HepG2 (cell line): ENCODE measurements around the gene VPS54. TPM values are rescaled to one million over a fixed set of nuclear protein-coding genes. Genes with fewer than 3 reads are reported as not detected.

Source experiments
- ATM ChIP-seq: fragments of 450-650 bp; IDR thresholded peaks from 2 replicates; pipeline ENCODE4 v1.7.1; 2017; ENCODE audit warnings: mild to moderate bottlenecking, borderline replicate concordance
- CHD4 ChIP-seq: fragments of 200-600 bp; sonication (generic); IDR thresholded peaks from 2 replicates; pipeline ENCODE4 v1.7.0; 2017; ENCODE audit warnings: mild to moderate bottlenecking, low read length, borderline replicate concordance
- EEA1 ChIP-seq: sonication (generic); formaldehyde crosslinking; IDR thresholded peaks from 2 replicates; pipeline ENCODE4 v1.5.1; 2020; ENCODE audit warnings: mild to moderate bottlenecking, missing genetic modification reagents, borderline replicate concordance
- HDAC1 ChIP-seq: sonication (generic); formaldehyde crosslinking; IDR thresholded peaks from 2 replicates; pipeline ENCODE4 v1.5.1; 2020; ENCODE audit warnings: mild to moderate bottlenecking, missing genetic modification reagents
- HMG20B ChIP-seq: conservative IDR thresholded peaks from 2 replicates; pipeline ENCODE4 v1.6.1; 2016; ENCODE audit warnings: missing genetic modification reagents, missing compliant biosample characterization
- MED1 ChIP-seq: sonication (generic); formaldehyde crosslinking; IDR thresholded peaks from 2 replicates; pipeline ENCODE4 v1.4.0; 2020; ENCODE audit warnings: missing genetic modification reagents
- MLXIP ChIP-seq: sonication (generic); formaldehyde crosslinking; IDR thresholded peaks from 2 replicates; pipeline ENCODE4 v1.9.0; 2021; ENCODE audit warnings: missing genetic modification reagents, borderline replicate concordance
- NFIC ChIP-seq: IDR thresholded peaks from 2 replicates; pipeline ENCODE4 v1.6.1; 2012; ENCODE audit warnings: mild to moderate bottlenecking, low read length, inconsistent platforms
- NFYC ChIP-seq: IDR thresholded peaks from 2 replicates; pipeline ENCODE4 v1.6.1; 2016; ENCODE audit warnings: missing genetic modification reagents, missing compliant biosample characterization
- PHB2 ChIP-seq: fragments of 450-650 bp; IDR thresholded peaks from 2 replicates; pipeline ENCODE4 v1.6.1; 2018; ENCODE audit not compliant: partially characterized antibody
- POLR2AphosphoS5 ChIP-seq: IDR thresholded peaks from 2 replicates; pipeline ENCODE4 v1.6.1; 2012; ENCODE audit warnings: low read depth, low read length
- RARA ChIP-seq: IDR thresholded peaks from 2 replicates; pipeline ENCODE4 v1.6.1; 2016; ENCODE audit warnings: missing genetic modification reagents, missing compliant biosample characterization
- TEAD2 ChIP-seq: sonication (generic); formaldehyde crosslinking; IDR thresholded peaks from 2 replicates; pipeline ENCODE4 v1.9.0; 2021; ENCODE audit warnings: missing genetic modification reagents
- YEATS2 ChIP-seq: sonication (generic); formaldehyde crosslinking; IDR thresholded peaks from 2 replicates; pipeline ENCODE4 v1.4.0; 2020; ENCODE audit warnings: missing genetic modification reagents, borderline replicate concordance
- ZEB1 ChIP-seq: IDR thresholded peaks from 2 replicates; pipeline ENCODE4 v1.6.1; 2012; ENCODE audit warnings: mild to moderate bottlenecking, low read depth, inconsistent platforms; ENCODE audit not compliant: insufficient replicate concordance
- ZNF3 ChIP-seq: IDR thresholded peaks from 2 replicates; pipeline ENCODE4 v1.7.0; 2017; ENCODE audit warnings: inconsistent platforms
- ZNF567 ChIP-seq: sonication (generic); formaldehyde crosslinking; IDR thresholded peaks from 2 replicates; pipeline ENCODE4 v1.8.1; 2023; ENCODE audit warnings: mild to moderate bottlenecking, missing genetic modification reagents, borderline replicate concordance
- ZNF780A ChIP-seq: sonication (generic); formaldehyde crosslinking; IDR thresholded peaks from 2 replicates; pipeline ENCODE4 v1.8.0; 2022; ENCODE audit warnings: mild to moderate bottlenecking, missing genetic modification reagents, moderate library complexity
- ZNF781 ChIP-seq: sonication (generic); formaldehyde crosslinking; IDR thresholded peaks from 2 replicates; pipeline ENCODE4 v1.5.1; 2020; ENCODE audit warnings: borderline replicate concordance, mild to moderate bottlenecking, missing genetic modification reagents; ENCODE audit errors: not compliant biosample characterization
- ZSCAN20 ChIP-seq: sonication (generic); formaldehyde crosslinking; IDR thresholded peaks from 2 replicates; pipeline ENCODE4 v1.4.0; 2020; ENCODE audit warnings: missing genetic modification reagents, mild to moderate bottlenecking, borderline replicate concordance
- polyA plus RNA-seq, 8 experiments: library from polyadenylated mRNA; depleted of rRNA in 3 of 8; stranded (reverse) in 7 of 8; unstranded in 1 of 8; fragments of >200 nt; fragmentation: Illumina TruSeq in 4 of 8; extraction: Trizol in 4 of 8; gene quantifications; 2 replicates each; pipeline versions ENCODE4 v1.2.1 to v1.2.3, GENCODE V29; 2011 to 2016; ENCODE audit warnings: low read depth in 4 of 8, missing spikeins in 1 of 8, mixed read lengths in 1 of 8; ENCODE audit not compliant: insufficient read depth in 1 of 8
- total RNA-seq, 5 experiments: library from RNA; depleted of rRNA; stranded (reverse); fragments of >200 nt; fragmentation: Illumina TruSeq; extraction: Trizol; gene quantifications; 2 replicates each; pipeline ENCODE4 v1.2.3, GENCODE V29; 2016; ENCODE audit warnings: low read depth in 1 of 5
- TF ChIP-seq, protein P1 (sequence below): sonication (generic); formaldehyde crosslinking; IDR thresholded peaks from 2 replicates; pipeline ENCODE4 v1.4.0; 2020; ENCODE audit warnings: mild to moderate bottlenecking, missing genetic modification reagents
- TF ChIP-seq, protein P2 (sequence below): IDR thresholded peaks from 2 replicates; pipeline ENCODE4 v1.6.1; 2012; ENCODE audit warnings: inconsistent platforms
- TF ChIP-seq, protein P3 (sequence below), 2 experiments: IDR thresholded peaks; 2 replicates each; pipeline ENCODE4 v1.6.1; 2011 to 2012; ENCODE audit warnings: low read length in 2 of 2, borderline replicate concordance in 1 of 2, low read depth in 1 of 2, mild to moderate bottlenecking in 1 of 2, moderate library complexity in 1 of 2

Gene VPS54
- total and polyA plus RNA-seq, 2 of the 13 experiments (the other 11 are each of a cell fraction or from before 2014, with no cell fraction given) = 64.7 to 77.5 TPM

- TF ChIP-seq POLR2AphosphoS5 = no peak; the same call in none of the 2 replicates
- TF ChIP-seq EEA1 (CRISPR knock-in tag) = no peak
- TF ChIP-seq, protein P1, sequence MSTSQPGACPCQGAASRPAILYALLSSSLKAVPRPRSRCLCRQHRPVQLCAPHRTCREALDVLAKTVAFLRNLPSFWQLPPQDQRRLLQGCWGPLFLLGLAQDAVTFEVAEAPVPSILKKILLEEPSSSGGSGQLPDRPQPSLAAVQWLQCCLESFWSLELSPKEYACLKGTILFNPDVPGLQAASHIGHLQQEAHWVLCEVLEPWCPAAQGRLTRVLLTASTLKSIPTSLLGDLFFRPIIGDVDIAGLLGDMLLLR = no peak
- TF ChIP-seq MLXIP = 0 out of 2 replicates have a peak, but pooled peaks have one; percentile 55
- no peak for TF ChIP-seq HMG20B (CRISPR knock-in tag)
- TF ChIP-seq MED1 = 0 out of 2 replicates have a peak, but pooled peaks have one; percentile 32
- no peak for TF ChIP-seq ATM
- TF ChIP-seq, protein P2, sequence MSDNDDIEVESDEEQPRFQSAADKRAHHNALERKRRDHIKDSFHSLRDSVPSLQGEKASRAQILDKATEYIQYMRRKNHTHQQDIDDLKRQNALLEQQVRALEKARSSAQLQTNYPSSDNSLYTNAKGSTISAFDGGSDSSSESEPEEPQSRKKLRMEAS = peak; percentile 6; the same call in 1 of the 2 replicates
- TF ChIP-seq ZSCAN20 = no peak
- TF ChIP-seq NFYC (CRISPR knock-in tag) = no peak
- TF ChIP-seq YEATS2 (CRISPR knock-in tag) = no peak; the same call in 1 of the 2 replicates
- no peak for TF ChIP-seq CHD4
- TF ChIP-seq TEAD2 (CRISPR knock-in tag) = no peak
- peak; percentile 50; the same call in 1 of the 2 replicates for TF ChIP-seq NFIC
- TF ChIP-seq PHB2 = no peak
- 0 out of 2 replicates have a peak, but pooled peaks have one; percentile 4 for TF ChIP-seq ZNF567 (CRISPR knock-in tag)
- TF ChIP-seq HDAC1 (CRISPR knock-in tag) = 0 out of 2 replicates have a peak, but pooled peaks have one; percentile 7
- TF ChIP-seq ZNF3 = no peak
- no peak for TF ChIP-seq ZEB1
- no peak for TF ChIP-seq ZNF780A (CRISPR knock-in tag)
- TF ChIP-seq, protein P3, sequence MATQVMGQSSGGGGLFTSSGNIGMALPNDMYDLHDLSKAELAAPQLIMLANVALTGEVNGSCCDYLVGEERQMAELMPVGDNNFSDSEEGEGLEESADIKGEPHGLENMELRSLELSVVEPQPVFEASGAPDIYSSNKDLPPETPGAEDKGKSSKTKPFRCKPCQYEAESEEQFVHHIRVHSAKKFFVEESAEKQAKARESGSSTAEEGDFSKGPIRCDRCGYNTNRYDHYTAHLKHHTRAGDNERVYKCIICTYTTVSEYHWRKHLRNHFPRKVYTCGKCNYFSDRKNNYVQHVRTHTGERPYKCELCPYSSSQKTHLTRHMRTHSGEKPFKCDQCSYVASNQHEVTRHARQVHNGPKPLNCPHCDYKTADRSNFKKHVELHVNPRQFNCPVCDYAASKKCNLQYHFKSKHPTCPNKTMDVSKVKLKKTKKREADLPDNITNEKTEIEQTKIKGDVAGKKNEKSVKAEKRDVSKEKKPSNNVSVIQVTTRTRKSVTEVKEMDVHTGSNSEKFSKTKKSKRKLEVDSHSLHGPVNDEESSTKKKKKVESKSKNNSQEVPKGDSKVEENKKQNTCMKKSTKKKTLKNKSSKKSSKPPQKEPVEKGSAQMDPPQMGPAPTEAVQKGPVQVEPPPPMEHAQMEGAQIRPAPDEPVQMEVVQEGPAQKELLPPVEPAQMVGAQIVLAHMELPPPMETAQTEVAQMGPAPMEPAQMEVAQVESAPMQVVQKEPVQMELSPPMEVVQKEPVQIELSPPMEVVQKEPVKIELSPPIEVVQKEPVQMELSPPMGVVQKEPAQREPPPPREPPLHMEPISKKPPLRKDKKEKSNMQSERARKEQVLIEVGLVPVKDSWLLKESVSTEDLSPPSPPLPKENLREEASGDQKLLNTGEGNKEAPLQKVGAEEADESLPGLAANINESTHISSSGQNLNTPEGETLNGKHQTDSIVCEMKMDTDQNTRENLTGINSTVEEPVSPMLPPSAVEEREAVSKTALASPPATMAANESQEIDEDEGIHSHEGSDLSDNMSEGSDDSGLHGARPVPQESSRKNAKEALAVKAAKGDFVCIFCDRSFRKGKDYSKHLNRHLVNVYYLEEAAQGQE (IDR thresholded peaks at IDR 0.05; ENCODE audit: borderline replicate concordance in 1 of 2, low read depth in 1 of 2, low read length in 2 of 2) = 0 out of 4 replicates have a peak, but pooled peaks of 1 of the 2 experiments have one; percentile 8
- no peak for TF ChIP-seq RARA
- no peak for TF ChIP-seq ZNF781 (CRISPR knock-in tag)
These were observed 1.2 kb downstream of the VPS54 start (continued) for GRCh38 chr2:64017811-64018700.
